ENCODE results near the gene PTPRG. TPM values are rescaled to one million over a fixed set of nuclear protein-coding genes. Genes with fewer than 3 reads are reported as not detected.

PTPRG gene
- total RNA-seq, 1 donor from 2014 or later: 0.22 TPM

GRCh38 chr3:62049033-62049432, 487.7 kb downstream of the PTPRG start:
- no peaks in the 10 kb centered on the region for H3K4me1 Mint-ChIP-seq
- no peaks in the 10 kb centered on the region for H3K36me3 Mint-ChIP-seq (ENCODE audit: low read depth)

GRCh38 chr3:62051506-62051905, 490.1 kb downstream of the PTPRG start:
- Mint-ChIP-seq H3K4me1 (no peaks in the 10 kb centered on the region), H3K36me3 (ENCODE audit: low read depth) (no peaks in the 10 kb centered on the region), H3K9me3 (no peaks in the 10 kb centered on the region), H3K27me3 (no peaks in the 10 kb centered on the region), H3K4me3 (no peak overlapping the region), H3K27ac (no peak overlapping the region)
- no peak for DNase-seq
- intact Hi-C loops (cut with micrococcal nuclease): no loop called here
- TF ChIP-seq, protein P1, sequence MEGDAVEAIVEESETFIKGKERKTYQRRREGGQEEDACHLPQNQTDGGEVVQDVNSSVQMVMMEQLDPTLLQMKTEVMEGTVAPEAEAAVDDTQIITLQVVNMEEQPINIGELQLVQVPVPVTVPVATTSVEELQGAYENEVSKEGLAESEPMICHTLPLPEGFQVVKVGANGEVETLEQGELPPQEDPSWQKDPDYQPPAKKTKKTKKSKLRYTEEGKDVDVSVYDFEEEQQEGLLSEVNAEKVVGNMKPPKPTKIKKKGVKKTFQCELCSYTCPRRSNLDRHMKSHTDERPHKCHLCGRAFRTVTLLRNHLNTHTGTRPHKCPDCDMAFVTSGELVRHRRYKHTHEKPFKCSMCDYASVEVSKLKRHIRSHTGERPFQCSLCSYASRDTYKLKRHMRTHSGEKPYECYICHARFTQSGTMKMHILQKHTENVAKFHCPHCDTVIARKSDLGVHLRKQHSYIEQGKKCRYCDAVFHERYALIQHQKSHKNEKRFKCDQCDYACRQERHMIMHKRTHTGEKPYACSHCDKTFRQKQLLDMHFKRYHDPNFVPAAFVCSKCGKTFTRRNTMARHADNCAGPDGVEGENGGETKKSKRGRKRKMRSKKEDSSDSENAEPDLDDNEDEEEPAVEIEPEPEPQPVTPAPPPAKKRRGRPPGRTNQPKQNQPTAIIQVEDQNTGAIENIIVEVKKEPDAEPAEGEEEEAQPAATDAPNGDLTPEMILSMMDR (IDR thresholded peaks at IDR 0.05): no peak
- ATAC-seq (ENCODE audit: low read depth): no peak
- ChIA-PET POLR2A (no interaction called here), CTCF (no interaction called here)

More at GRCh38 chr3:62049033-62049432, 487.7 kb downstream of the PTPRG start:
- TF ChIP-seq, protein P1 (IDR thresholded peaks at IDR 0.05): no peak
- no peaks in the 10 kb centered on the region for H3K27me3 Mint-ChIP-seq
- ChIA-PET POLR2A (no interaction called here), CTCF (no interaction called here)
- no peak for DNase-seq
- no peaks in the 10 kb centered on the region for H3K9me3 Mint-ChIP-seq
- no peak overlapping the region for H3K27ac Mint-ChIP-seq
- H3K4me3 Mint-ChIP-seq: no peak overlapping the region
- ATAC-seq (ENCODE audit: low read depth): no peak
- intact Hi-C loops (cut with micrococcal nuclease): no loop called here

- intact Hi-C loops (cut with micrococcal nuclease): no loop called here
- H3K27ac Mint-ChIP-seq: no peak overlapping the region
- no peaks in the 10 kb centered on the region for H3K9me3 Mint-ChIP-seq
- no peaks in the 10 kb centered on the region for H3K27me3 Mint-ChIP-seq
- TF ChIP-seq, protein P1 (IDR thresholded peaks at IDR 0.05): no peak
- ChIA-PET POLR2A (no interaction called here), CTCF (no interaction called here)
- ATAC-seq (ENCODE audit: low read depth): no peak
- no peak overlapping the region for H3K4me3 Mint-ChIP-seq
- no peaks in the 10 kb centered on the region for H3K4me1 Mint-ChIP-seq
- no peak for DNase-seq
- H3K36me3 Mint-ChIP-seq (ENCODE audit: low read depth): no peaks in the 10 kb centered on the region
These were observed 491.0 kb downstream of the PTPRG start for GRCh38 chr3:62052331-62052730.

- no peak overlapping the region for H3K4me3 Mint-ChIP-seq
- H3K27ac Mint-ChIP-seq: no peak overlapping the region
- no peaks in the 10 kb centered on the region for H3K9me3 Mint-ChIP-seq
- ATAC-seq (ENCODE audit: low read depth) (no peak), DNase-seq (no peak)
- H3K4me1 Mint-ChIP-seq: no peaks in the 10 kb centered on the region
- ChIA-PET CTCF (no interaction called here), POLR2A (no interaction called here)
- peaks cover 1% of the 10 kb centered on the region for H3K27me3 Mint-ChIP-seq
- TF ChIP-seq, protein P1 (IDR thresholded peaks at IDR 0.05): no peak
- intact Hi-C loops (cut with micrococcal nuclease): no loop called here
- H3K36me3 Mint-ChIP-seq (ENCODE audit: low read depth): no peaks in the 10 kb centered on the region
These were observed 495.3 kb downstream of the PTPRG start for GRCh38 chr3:62056658-62057057.

DNA sequence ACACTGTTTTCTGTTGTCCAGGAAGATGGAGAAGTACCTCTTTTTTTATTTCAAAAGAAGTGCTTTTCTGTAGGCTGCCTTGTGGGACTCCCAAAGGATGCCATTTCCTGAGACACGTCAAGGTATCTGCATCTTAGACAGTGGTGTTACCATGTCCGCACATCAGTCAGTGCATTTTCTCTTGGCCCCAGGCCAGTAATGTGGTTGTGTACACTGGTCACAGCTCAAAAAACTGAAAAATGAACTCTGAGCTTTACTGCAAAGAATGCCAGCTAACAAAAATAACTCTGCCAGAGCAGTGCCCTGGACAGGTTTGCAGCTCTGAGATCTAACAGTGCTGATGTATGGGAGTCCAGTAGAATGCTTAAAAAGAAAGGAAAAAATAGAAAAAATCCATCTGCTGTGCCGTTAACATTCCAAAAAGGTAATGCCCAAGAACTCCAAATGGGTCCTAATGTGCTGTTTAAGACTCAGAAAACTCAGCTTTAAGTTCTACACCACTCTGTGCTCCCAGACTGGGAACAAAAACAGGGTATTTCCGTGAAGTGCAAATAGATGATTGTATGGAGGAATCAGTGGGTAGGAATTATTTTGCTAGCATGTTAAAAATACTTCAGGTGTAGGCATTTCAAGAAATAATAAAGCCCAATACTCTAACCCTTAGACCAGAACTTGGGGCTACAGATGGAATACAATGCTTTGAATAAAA, 496.1 kb downstream of the PTPRG start:
- Mint-ChIP-seq H3K4me3 (no peak overlapping the region), H3K36me3 (ENCODE audit: low read depth) (no peaks in the 10 kb centered on the region), H3K27me3 (peaks cover 1% of the 10 kb centered on the region), H3K4me1 (no peaks in the 10 kb centered on the region), H3K27ac (no peak overlapping the region), H3K9me3 (no peaks in the 10 kb centered on the region)
- TF ChIP-seq, protein P1 (IDR thresholded peaks at IDR 0.05): no peak
- ChIA-PET CTCF (no interaction called here), POLR2A (no interaction called here)
- ATAC-seq (ENCODE audit: low read depth): no peak
- intact Hi-C loops (cut with micrococcal nuclease): no loop called here
- no peak for DNase-seq

Data from activated B cell treated with CpG ODN at 0.5 μM for 24 hours (primary cell).